Measurements from ENCODE around the gene TCHHL1. TPM values are rescaled to one million over a fixed set of nuclear protein-coding genes. Genes with fewer than 3 reads are reported as not detected.

TCHHL1 gene
- total and polyA plus RNA-seq, 2 of the 13 experiments (the other 11 are each of a cell fraction or from before 2014, with no cell fraction given) = not detected

DNA sequence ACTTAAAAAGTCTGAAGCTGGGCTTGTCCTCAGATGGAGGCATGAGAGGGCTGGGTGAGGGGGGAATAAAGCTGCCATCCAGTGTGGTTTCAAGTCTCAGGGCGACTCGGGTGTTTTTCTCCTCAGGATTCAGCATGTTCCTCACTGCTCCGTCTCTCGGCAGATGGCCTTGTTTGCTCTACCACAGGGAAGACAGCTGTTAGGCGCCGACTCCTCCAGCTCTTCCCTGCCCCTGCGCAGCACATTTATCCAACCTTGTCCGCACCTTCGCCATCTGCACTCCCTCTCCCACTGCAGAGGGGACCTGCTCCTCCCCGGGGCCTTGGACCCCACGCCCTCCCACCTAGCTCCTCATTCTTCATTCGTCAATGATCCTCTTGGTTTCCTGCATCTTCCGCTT lies 35.5 kb downstream of the TCHHL1 start:
- DNase-seq (ENCODE audit: low spot score) (no peak), FAIRE-seq (no peak), ATAC-seq (no peak)
- Histone ChIP-seq H3K4me1 (ENCODE audit: insufficient read depth, low read length) (peaks cover 5% of the 10 kb centered on the region), H3K4me2 (ENCODE audit: low read depth, low read length) (no peak overlapping the region), H3K9me3 (ENCODE audit: low read length) (no peaks in the 10 kb centered on the region), H3K27ac (ENCODE audit: extremely low read length, insufficient read depth, low read length) (no peak overlapping the region), H3K4me3 (replicated peaks in 1 of 3; ENCODE audit: insufficient read depth in 1 of 3, low read depth in 2 of 3, low read length in 3 of 3) (no peak overlapping the region), H3K79me2 (ENCODE audit: insufficient read depth, low read length) (no peaks in the 10 kb centered on the region), H3K9ac (ENCODE audit: insufficient read depth, low read depth, low read length) (no peak overlapping the region), H3K27me3 (ENCODE audit: control insufficient read depth in 1 of 2, insufficient read depth in 2 of 2, low read length in 2 of 2) (peaks cover 6 to 11% of the 10 kb centered on the region in 2 experiments; a peak in 4 of 5 replicates), H3K36me3 (replicated peaks in 1 of 2; ENCODE audit: control insufficient read depth in 1 of 2, insufficient read depth in 2 of 2, low read length in 2 of 2) (no peaks in the 10 kb centered on the region), H4K20me1 (ENCODE audit: insufficient read depth, low read length) (no peaks in the 10 kb centered on the region), H2AFZ (ENCODE audit: low read length) (no peak overlapping the region)
- WGBS (ENCODE audit: low lambda C conversion rate) = 16% methylated on average over 12 of the region's 13 CpGs
- ChIA-PET CTCF (ENCODE audit: low intra/inter-chr PET ratio, low total read pairs) (interaction anchor here (1.5 to 3.5 kb wide), 2 partner anchors 132 to 388 kb away, joined by 5 to 26 read pairs; no protein-coding TSS in a partner anchor), POLR2A (no interaction called here)
- no TSS peak for BruUV-seq (replicated peaks)
- intact Hi-C loops (cut with micrococcal nuclease; ENCODE audit: unreplicated experiment) (loop anchor here (2.0 to 10.0 kb wide), 2 partner anchors 291 to 405 kb away; no protein-coding TSS in a partner anchor), in situ Hi-C loops (cut with HindIII; ENCODE audit: extremely low pct_ligation_motif_present, low pct_unique_long_range_greater_than_20kb) (loop anchor here (5.0 to 10.0 kb wide), 2 partner anchors 134 to 391 kb away; no protein-coding TSS in a partner anchor)
- TF ChIP-seq ZFP82 (CRISPR knock-in tag; IDR thresholded peaks at IDR 0.05; ENCODE audit: borderline replicate concordance) (no peak), ZNF160 (CRISPR knock-in tag; IDR thresholded peaks at IDR 0.05) (no peak), ZNF557 (CRISPR knock-in tag; IDR thresholded peaks at IDR 0.05) (no peak), HMGA1 (CRISPR knock-in tag; conservative IDR thresholded peaks at IDR 0.05) (no peak), ZNF816 (CRISPR knock-in tag; IDR thresholded peaks at IDR 0.05; ENCODE audit: borderline replicate concordance) (no peak), PAWR (CRISPR knock-in tag; IDR thresholded peaks at IDR 0.05; ENCODE audit: borderline replicate concordance) (no peak), AGO2 (optimal IDR thresholded peaks at IDR 0.05; ENCODE audit: low read depth, low read length) (no peak), TARDBP (CRISPR knock-in tag; IDR thresholded peaks at IDR 0.05) (no peak), KMT2B (CRISPR knock-in tag; IDR thresholded peaks at IDR 0.05) (no peak)
- TF ChIP-seq, protein P1, sequence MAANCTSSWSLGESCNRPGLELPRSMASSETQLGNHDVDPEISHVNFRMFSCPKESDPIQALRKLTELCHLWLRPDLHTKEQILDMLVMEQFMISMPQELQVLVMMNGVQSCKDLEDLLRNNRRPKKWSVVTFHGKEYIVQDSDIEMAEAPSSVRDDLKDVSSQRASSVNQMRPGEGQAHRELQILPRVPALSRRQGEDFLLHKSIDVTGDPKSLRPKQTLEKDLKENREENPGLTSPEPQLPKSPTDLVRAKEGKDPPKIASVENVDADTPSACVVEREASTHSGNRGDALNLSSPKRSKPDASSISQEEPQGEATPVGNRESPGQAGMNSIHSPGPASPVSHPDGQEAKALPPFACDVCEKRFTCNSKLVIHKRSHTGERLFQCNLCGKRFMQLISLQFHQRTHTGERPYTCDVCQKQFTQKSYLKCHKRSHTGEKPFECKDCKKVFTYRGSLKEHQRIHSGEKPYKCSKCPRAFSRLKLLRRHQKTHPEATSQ (CRISPR knock-in tag; IDR thresholded peaks at IDR 0.05; ENCODE audit: borderline replicate concordance) = no peak
- TF ChIP-seq, protein P2, sequence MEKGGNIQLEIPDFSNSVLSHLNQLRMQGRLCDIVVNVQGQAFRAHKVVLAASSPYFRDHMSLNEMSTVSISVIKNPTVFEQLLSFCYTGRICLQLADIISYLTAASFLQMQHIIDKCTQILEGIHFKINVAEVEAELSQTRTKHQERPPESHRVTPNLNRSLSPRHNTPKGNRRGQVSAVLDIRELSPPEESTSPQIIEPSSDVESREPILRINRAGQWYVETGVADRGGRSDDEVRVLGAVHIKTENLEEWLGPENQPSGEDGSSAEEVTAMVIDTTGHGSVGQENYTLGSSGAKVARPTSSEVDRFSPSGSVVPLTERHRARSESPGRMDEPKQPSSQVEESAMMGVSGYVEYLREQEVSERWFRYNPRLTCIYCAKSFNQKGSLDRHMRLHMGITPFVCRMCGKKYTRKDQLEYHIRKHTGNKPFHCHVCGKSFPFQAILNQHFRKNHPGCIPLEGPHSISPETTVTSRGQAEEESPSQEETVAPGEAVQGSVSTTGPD (CRISPR knock-in tag; IDR thresholded peaks at IDR 0.05) = no peak
- TF ChIP-seq, protein P3, sequence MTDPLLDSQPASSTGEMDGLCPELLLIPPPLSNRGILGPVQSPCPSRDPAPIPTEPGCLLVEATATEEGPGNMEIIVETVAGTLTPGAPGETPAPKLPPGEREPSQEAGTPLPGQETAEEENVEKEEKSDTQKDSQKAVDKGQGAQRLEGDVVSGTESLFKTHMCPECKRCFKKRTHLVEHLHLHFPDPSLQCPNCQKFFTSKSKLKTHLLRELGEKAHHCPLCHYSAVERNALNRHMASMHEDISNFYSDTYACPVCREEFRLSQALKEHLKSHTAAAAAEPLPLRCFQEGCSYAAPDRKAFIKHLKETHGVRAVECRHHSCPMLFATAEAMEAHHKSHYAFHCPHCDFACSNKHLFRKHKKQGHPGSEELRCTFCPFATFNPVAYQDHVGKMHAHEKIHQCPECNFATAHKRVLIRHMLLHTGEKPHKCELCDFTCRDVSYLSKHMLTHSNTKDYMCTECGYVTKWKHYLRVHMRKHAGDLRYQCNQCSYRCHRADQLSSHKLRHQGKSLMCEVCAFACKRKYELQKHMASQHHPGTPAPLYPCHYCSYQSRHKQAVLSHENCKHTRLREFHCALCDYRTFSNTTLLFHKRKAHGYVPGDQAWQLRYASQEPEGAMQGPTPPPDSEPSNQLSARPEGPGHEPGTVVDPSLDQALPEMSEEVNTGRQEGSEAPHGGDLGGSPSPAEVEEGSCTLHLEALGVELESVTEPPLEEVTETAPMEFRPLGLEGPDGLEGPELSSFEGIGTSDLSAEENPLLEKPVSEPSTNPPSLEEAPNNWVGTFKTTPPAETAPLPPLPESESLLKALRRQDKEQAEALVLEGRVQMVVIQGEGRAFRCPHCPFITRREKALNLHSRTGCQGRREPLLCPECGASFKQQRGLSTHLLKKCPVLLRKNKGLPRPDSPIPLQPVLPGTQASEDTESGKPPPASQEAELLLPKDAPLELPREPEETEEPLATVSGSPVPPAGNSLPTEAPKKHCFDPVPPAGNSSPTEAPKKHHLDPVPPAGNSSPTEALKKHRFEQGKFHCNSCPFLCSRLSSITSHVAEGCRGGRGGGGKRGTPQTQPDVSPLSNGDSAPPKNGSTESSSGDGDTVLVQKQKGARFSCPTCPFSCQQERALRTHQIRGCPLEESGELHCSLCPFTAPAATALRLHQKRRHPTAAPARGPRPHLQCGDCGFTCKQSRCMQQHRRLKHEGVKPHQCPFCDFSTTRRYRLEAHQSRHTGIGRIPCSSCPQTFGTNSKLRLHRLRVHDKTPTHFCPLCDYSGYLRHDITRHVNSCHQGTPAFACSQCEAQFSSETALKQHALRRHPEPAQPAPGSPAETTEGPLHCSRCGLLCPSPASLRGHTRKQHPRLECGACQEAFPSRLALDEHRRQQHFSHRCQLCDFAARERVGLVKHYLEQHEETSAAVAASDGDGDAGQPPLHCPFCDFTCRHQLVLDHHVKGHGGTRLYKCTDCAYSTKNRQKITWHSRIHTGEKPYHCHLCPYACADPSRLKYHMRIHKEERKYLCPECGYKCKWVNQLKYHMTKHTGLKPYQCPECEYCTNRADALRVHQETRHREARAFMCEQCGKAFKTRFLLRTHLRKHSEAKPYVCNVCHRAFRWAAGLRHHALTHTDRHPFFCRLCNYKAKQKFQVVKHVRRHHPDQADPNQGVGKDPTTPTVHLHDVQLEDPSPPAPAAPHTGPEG (CRISPR knock-in tag; IDR thresholded peaks at IDR 0.05) = no peak
- TF ChIP-seq, protein P4, sequence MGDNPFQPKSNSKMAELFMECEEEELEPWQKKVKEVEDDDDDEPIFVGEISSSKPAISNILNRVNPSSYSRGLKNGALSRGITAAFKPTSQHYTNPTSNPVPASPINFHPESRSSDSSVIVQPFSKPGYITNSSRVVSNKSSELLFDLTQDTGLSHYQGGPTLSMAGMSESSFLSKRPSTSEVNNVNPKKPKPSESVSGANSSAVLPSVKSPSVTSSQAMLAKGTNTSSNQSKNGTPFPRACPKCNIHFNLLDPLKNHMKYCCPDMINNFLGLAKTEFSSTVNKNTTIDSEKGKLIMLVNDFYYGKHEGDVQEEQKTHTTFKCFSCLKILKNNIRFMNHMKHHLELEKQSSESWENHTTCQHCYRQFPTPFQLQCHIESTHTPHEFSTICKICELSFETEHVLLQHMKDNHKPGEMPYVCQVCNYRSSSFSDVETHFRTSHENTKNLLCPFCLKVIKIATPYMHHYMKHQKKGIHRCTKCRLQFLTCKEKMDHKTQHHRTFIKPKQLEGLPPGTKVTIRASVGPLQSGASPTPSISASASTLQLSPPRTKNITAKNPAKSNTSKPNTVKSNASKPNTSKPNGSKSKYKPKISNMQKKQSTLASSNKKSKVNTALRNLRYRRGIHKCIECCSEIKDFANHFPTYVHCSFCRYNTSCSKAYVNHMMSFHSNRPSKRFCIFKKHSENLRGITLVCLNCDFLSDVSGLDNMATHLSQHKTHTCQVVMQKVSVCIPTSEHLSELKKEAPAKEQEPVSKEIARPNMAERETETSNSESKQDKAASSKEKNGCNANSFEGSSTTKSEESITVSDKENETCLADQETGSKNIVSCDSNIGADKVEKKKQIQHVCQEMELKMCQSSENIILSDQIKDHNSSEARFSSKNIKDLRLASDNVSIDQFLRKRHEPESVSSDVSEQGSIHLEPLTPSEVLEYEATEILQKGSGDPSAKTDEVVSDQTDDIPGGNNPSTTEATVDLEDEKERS (CRISPR knock-in tag; IDR thresholded peaks at IDR 0.05) = no peak

Measured in HepG2 (cell line).